Urinary bladder (tissue), 4 donors: ENCODE measurements around the gene TINAGL1. TPM values are rescaled to one million over a fixed set of nuclear protein-coding genes. Genes with fewer than 3 reads are reported as not detected.

ENCODE experiments used
- DNase-seq: peaks from one replicate; pipeline ENCODE4 v3.0.0-alpha.2; 2015; ENCODE audit errors: extremely low spot score
- H3K27ac ChIP-seq: one replicate; pipeline ENCODE4 v1.5.1; 2013; ENCODE audit warnings: low read depth, mild to moderate bottlenecking, moderate library complexity
- H3K36me3 ChIP-seq: one replicate; pipeline ENCODE4 v1.6.1; 2013; ENCODE audit warnings: mild to moderate bottlenecking, moderate library complexity; ENCODE audit not compliant: insufficient read depth
- H3K4me1 ChIP-seq: one replicate; pipeline ENCODE4 v1.6.1; 2013; ENCODE audit warnings: mild to moderate bottlenecking, moderate library complexity; ENCODE audit not compliant: insufficient read depth
- H3K4me3 ChIP-seq: one replicate; pipeline ENCODE4 v1.5.1; 2013; ENCODE audit warnings: low read depth, low read length
- whole genome bisulfite sequencing: extraction: QIAGEN DNeasy Blood & Tissue Kit; methylation state at CpG from one replicate; pipeline ENCODE4 v1.1.7; 2013; 5-methylcytosine and 5-hydroxymethylcytosine counted together
- polyA plus RNA-seq: library from polyadenylated mRNA; stranded (reverse); fragments of 200-250 nt; gene quantifications from one replicate; pipeline ENCODE4 v1.2.3, GENCODE V29; 2013
- total RNA-seq: library from RNA; depleted of rRNA; stranded (reverse); fragments of >200 nt; gene quantifications from one replicate; pipeline ENCODE4 v1.2.3, GENCODE V29; 2014
- donor health status: healthy with polysubstance abuse.
- donor health status: healthy.

The TINAGL1 gene
- total RNA-seq (94.1 TPM), polyA plus RNA-seq (155 TPM)

- Histone ChIP-seq H3K4me3 (peak within 1 kb of the TSS; percentile 50), H3K27ac (peak within 1 kb of the TSS; percentile 71), H3K4me1 (no peaks in the 10 kb centered on the region), H3K36me3 (no peaks in the 10 kb centered on the region)
- DNase-seq, result peak; percentile 65
- 5% methylated on average over 25 of the region's 25 CpGs for WGBS
These were observed at the start of gene TINAGL1 for GRCh38 chr1:31576201-31576669. TSS of gene TINAGL1 (plus strand) at chr1:31576515. CDS start at chr1:31577149, 634 bp downstream.

GRCh38 chr1:31529999-31530684 lies 46.2 kb upstream of the TINAGL1 start:
- 47% methylated on average over 4 of the region's 4 CpGs for WGBS
- no peaks in the 10 kb centered on the region for H3K4me1 ChIP-seq
- DNase-seq, result no peak

GRCh38 chr1:31531177-31531999 lies 44.9 kb upstream of the TINAGL1 start:
- Histone ChIP-seq H3K27ac (no peak overlapping the region), H3K36me3 (no peaks in the 10 kb centered on the region), H3K4me3 (no peak overlapping the region), H3K4me1 (no peaks in the 10 kb centered on the region)
- WGBS, result 29% methylated on average over 10 of the region's 10 CpGs
- peak; percentile 51 for DNase-seq

More at GRCh38 chr1:31529999-31530684, 46.2 kb upstream of the TINAGL1 start:
- no peak overlapping the region for H3K27ac ChIP-seq
- H3K36me3 ChIP-seq, result no peaks in the 10 kb centered on the region
- no peak overlapping the region for H3K4me3 ChIP-seq

- no peak overlapping the region for H3K4me3 ChIP-seq
- no peak overlapping the region for H3K27ac ChIP-seq
- no peaks in the 10 kb centered on the region for H3K4me1 ChIP-seq
- WGBS, result 37% methylated on average over 1 of the region's 1 CpG
- no peak for DNase-seq
- H3K36me3 ChIP-seq, result no peaks in the 10 kb centered on the region
These were observed 44.1 kb upstream of the TINAGL1 start for GRCh38 chr1:31532173-31532572.

- Histone ChIP-seq H3K36me3 (no peaks in the 10 kb centered on the region), H3K4me1 (no peaks in the 10 kb centered on the region), H3K27ac (no peak overlapping the region), H3K4me3 (no peak overlapping the region)
- no peak for DNase-seq
- 96% methylated on average over 7 of the region's 7 CpGs for WGBS
These were observed 40.8 kb upstream of the TINAGL1 start for GRCh38 chr1:31535561-31535960.

GRCh38 chr1:31539329-31539728 lies 37.0 kb upstream of the TINAGL1 start:
- Histone ChIP-seq H3K27ac (no peak overlapping the region), H3K4me1 (no peaks in the 10 kb centered on the region), H3K36me3 (no peaks in the 10 kb centered on the region), H3K4me3 (no peak overlapping the region)
- DNase-seq, result no peak
- 93% methylated on average over 3 of the region's 3 CpGs for WGBS

GRCh38 chr1:31541194-31541593 lies 35.1 kb upstream of the TINAGL1 start:
- H3K27ac ChIP-seq, result no peak overlapping the region
- H3K4me1 ChIP-seq, result no peaks in the 10 kb centered on the region
- DNase-seq, result no peak
- H3K36me3 ChIP-seq, result no peaks in the 10 kb centered on the region
- no peak overlapping the region for H3K4me3 ChIP-seq
- WGBS, result 67% methylated on average over 4 of the region's 4 CpGs

GRCh38 chr1:31545927-31546540 lies 30.3 kb upstream of the TINAGL1 start:
- no peak for DNase-seq
- WGBS, result 93% methylated on average over 4 of the region's 4 CpGs
- Histone ChIP-seq H3K4me1 (no peaks in the 10 kb centered on the region), H3K4me3 (no peak overlapping the region), H3K36me3 (no peaks in the 10 kb centered on the region), H3K27ac (no peak overlapping the region)

- Histone ChIP-seq H3K4me1 (no peaks in the 10 kb centered on the region), H3K36me3 (no peaks in the 10 kb centered on the region), H3K27ac (no peak overlapping the region), H3K4me3 (no peak overlapping the region)
- WGBS, result 26% methylated on average over 12 of the region's 12 CpGs
- no peak for DNase-seq
These were observed 27.8 kb upstream of the TINAGL1 start for GRCh38 chr1:31548534-31548906.

GRCh38 chr1:31548907-31549808 lies 27.2 kb upstream of the TINAGL1 start:
- WGBS, result 2% methylated on average over 24 of the region's 24 CpGs
- peak; percentile 87 for DNase-seq
- Histone ChIP-seq H3K36me3 (no peaks in the 10 kb centered on the region), H3K4me1 (no peaks in the 10 kb centered on the region), H3K27ac (no peak overlapping the region), H3K4me3 (no peak overlapping the region)

- WGBS, result 53% methylated on average over 7 of the region's 7 CpGs
- Histone ChIP-seq H3K27ac (no peak overlapping the region), H3K4me1 (no peaks in the 10 kb centered on the region), H3K4me3 (no peak overlapping the region), H3K36me3 (no peaks in the 10 kb centered on the region)
- DNase-seq, result no peak
These were observed 26.3 kb upstream of the TINAGL1 start for GRCh38 chr1:31549809-31550620.

- H3K4me3 ChIP-seq, result no peak overlapping the region
- H3K4me1 ChIP-seq, result no peaks in the 10 kb centered on the region
- WGBS, result 91% methylated on average over 1 of the region's 1 CpG
- no peak overlapping the region for H3K27ac ChIP-seq
- H3K36me3 ChIP-seq, result no peaks in the 10 kb centered on the region
- DNase-seq, result no peak
These were observed 25.1 kb upstream of the TINAGL1 start for GRCh38 chr1:31551208-31551607.
